ENCODE data around the gene DYNC2H1. TPM values are rescaled to one million over a fixed set of nuclear protein-coding genes. Genes with fewer than 3 reads are reported as not detected.

DYNC2H1 gene
- total RNA-seq, 1 donor from 2014 or later = 7.2 TPM

- Mint-ChIP-seq H3K9me3 (ENCODE audit: low read depth) (peaks cover 50% of the 10 kb centered on the region), H3K4me1 (ENCODE audit: low read depth) (no peaks in the 10 kb centered on the region), H3K27me3 (ENCODE audit: low read depth) (no peaks in the 10 kb centered on the region), H3K36me3 (ENCODE audit: low read depth) (peaks cover 47% of the 10 kb centered on the region), H3K4me3 (ENCODE audit: unreplicated experiment) (no peak overlapping the region), H3K27ac (ENCODE audit: unreplicated experiment) (no peak overlapping the region)
- TF ChIP-seq CTCF (IDR thresholded peaks at IDR 0.05) = no peak
- DNase-seq (ENCODE audit: low spot score) = no peak
Observed at GRCh38 chr11:103294516-103294915, 185.3 kb downstream of the DYNC2H1 start.

GRCh38 chr11:103295704-103296103 is 186.5 kb downstream of the DYNC2H1 start:
- no peak overlapping the region for H3K4me3 Mint-ChIP-seq (ENCODE audit: unreplicated experiment)
- H3K27ac Mint-ChIP-seq (ENCODE audit: unreplicated experiment) = no peak overlapping the region
- H3K36me3 Mint-ChIP-seq (ENCODE audit: low read depth) = peaks cover 44% of the 10 kb centered on the region
- no peaks in the 10 kb centered on the region for H3K4me1 Mint-ChIP-seq (ENCODE audit: low read depth)
- no peak for DNase-seq (ENCODE audit: low spot score)
- H3K9me3 Mint-ChIP-seq (ENCODE audit: low read depth) = peaks cover 50% of the 10 kb centered on the region
- no peaks in the 10 kb centered on the region for H3K27me3 Mint-ChIP-seq (ENCODE audit: low read depth)
- TF ChIP-seq CTCF (IDR thresholded peaks at IDR 0.05) = no peak

- peaks cover 33% of the 10 kb centered on the region for H3K36me3 Mint-ChIP-seq (ENCODE audit: low read depth)
- no peak overlapping the region for H3K27ac Mint-ChIP-seq (ENCODE audit: unreplicated experiment)
- H3K4me1 Mint-ChIP-seq (ENCODE audit: low read depth) = no peaks in the 10 kb centered on the region
- no peak for TF ChIP-seq CTCF (IDR thresholded peaks at IDR 0.05)
- no peak overlapping the region for H3K4me3 Mint-ChIP-seq (ENCODE audit: unreplicated experiment)
- peaks cover 37% of the 10 kb centered on the region for H3K9me3 Mint-ChIP-seq (ENCODE audit: low read depth)
- DNase-seq (ENCODE audit: low spot score) = no peak
- no peaks in the 10 kb centered on the region for H3K27me3 Mint-ChIP-seq (ENCODE audit: low read depth)
Observed at GRCh38 chr11:103297900-103298299, 188.7 kb downstream of the DYNC2H1 start.

GRCh38 chr11:103315248-103315647 is 206.0 kb downstream of the DYNC2H1 start:
- Mint-ChIP-seq H3K9me3 (ENCODE audit: low read depth) (no peaks in the 10 kb centered on the region), H3K4me1 (ENCODE audit: low read depth) (no peaks in the 10 kb centered on the region), H3K36me3 (ENCODE audit: low read depth) (no peaks in the 10 kb centered on the region), H3K27ac (ENCODE audit: unreplicated experiment) (no peak overlapping the region), H3K4me3 (ENCODE audit: unreplicated experiment) (no peak overlapping the region), H3K27me3 (ENCODE audit: low read depth) (no peaks in the 10 kb centered on the region)
- no peak for DNase-seq (ENCODE audit: low spot score)
- no peak for TF ChIP-seq CTCF (IDR thresholded peaks at IDR 0.05)

GRCh38 chr11:103317118-103317517 is 207.9 kb downstream of the DYNC2H1 start:
- no peaks in the 10 kb centered on the region for H3K4me1 Mint-ChIP-seq (ENCODE audit: low read depth)
- H3K36me3 Mint-ChIP-seq (ENCODE audit: low read depth) = peaks cover 2% of the 10 kb centered on the region
- TF ChIP-seq CTCF (IDR thresholded peaks at IDR 0.05) = no peak
- H3K4me3 Mint-ChIP-seq (ENCODE audit: unreplicated experiment) = no peak overlapping the region
- H3K27ac Mint-ChIP-seq (ENCODE audit: unreplicated experiment) = no peak overlapping the region
- H3K9me3 Mint-ChIP-seq (ENCODE audit: low read depth) = no peaks in the 10 kb centered on the region
- H3K27me3 Mint-ChIP-seq (ENCODE audit: low read depth) = no peaks in the 10 kb centered on the region
- no peak for DNase-seq (ENCODE audit: low spot score)
